ENCODE measurements around the gene PCAT6. TPM values are rescaled to one million over a fixed set of nuclear protein-coding genes. Genes with fewer than 3 reads are reported as not detected.

The PCAT6 gene
- total RNA-seq, 4 donors from 2014 or later, result 0.57 to 1.2 (median 1.1) TPM

DNA sequence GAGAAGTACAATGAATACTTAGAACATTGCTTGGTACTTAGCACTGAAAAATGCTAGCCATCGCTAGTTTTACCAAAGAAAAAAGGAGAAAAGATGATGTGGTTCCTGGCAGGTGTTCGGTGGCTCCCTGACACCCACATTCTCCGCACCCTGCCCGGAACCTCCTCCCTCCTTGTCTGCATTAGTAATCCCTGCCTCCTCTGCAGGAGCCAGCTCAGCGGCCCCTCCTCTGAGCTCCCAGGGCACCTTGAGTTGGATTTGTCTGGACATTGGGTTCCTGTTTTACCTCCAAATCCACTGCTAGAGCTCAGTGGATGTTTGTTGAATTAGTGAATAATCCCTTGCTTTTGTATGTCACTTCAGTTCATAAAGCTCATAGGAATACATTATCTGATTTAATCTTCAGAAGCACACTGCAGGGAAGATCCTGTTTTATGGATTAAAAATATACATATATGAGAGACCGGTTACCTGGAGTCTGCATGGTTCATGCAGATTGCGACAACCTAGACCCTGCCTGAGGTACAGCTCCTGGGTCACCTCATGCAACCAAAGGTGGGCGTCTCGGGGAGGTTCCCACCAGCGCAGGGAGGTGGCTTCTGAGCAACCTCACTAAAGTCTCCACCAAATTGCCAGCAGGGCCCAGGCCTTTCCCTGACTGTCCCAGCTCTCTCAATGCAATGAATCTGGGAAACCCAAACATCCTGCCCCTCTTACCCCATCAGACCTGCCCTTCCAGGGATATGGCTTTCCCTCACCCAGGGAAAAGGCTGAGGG, 24.2 kb downstream of the PCAT6 start:
- Histone ChIP-seq H3K36me3 (no peaks in the 10 kb centered on the region), H3K4me1 (peaks cover 34 to 49% (median 34%) of the 10 kb centered on the region in 3 donors), H3K27ac (peak overlapping the region; percentile 65 to 72 (median 70)), H3K4me3 (no peak overlapping the region), H3K9me3 (no peaks in the 10 kb centered on the region), H3K27me3 (no peaks in the 10 kb centered on the region)
- intact Hi-C loops (cut with DNase I), result no loop called here
- TF ChIP-seq, protein P1, sequence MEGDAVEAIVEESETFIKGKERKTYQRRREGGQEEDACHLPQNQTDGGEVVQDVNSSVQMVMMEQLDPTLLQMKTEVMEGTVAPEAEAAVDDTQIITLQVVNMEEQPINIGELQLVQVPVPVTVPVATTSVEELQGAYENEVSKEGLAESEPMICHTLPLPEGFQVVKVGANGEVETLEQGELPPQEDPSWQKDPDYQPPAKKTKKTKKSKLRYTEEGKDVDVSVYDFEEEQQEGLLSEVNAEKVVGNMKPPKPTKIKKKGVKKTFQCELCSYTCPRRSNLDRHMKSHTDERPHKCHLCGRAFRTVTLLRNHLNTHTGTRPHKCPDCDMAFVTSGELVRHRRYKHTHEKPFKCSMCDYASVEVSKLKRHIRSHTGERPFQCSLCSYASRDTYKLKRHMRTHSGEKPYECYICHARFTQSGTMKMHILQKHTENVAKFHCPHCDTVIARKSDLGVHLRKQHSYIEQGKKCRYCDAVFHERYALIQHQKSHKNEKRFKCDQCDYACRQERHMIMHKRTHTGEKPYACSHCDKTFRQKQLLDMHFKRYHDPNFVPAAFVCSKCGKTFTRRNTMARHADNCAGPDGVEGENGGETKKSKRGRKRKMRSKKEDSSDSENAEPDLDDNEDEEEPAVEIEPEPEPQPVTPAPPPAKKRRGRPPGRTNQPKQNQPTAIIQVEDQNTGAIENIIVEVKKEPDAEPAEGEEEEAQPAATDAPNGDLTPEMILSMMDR (IDR thresholded peaks at IDR 0.05), result no peak
- TF ChIP-seq POLR2A (IDR thresholded peaks at IDR 0.05), result no peak
- WGBS, 2 donors, result 46 to 48% methylated on average over 6 to 9 of the region's 10 CpGs
- no peak for DNase-seq

DNA sequence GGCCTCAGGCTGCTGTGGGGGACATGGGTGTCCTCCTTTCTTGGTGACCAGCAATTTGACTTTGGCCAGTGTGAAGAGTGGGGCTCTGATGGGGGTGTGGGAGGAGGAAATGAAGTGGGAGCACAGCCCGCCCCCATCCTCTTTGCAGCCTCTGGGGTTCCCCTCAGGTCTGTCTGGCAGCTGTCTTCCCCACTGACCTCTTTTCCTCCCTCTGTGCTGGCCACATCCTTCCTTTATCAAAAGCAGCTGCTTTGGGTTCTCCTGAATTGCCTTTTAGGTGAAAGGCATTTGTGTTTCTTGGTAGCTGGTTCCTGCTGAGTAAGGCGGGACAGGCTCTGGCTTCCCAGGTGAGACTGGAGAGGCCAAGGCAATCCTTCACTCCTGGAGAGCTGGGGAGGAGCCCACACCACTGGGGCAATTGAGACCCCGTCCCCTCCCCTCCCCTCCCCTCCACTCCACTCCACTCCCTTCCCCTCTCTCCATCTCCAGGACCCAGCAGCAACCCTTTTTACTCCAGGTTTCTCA, 24.9 kb downstream of the PCAT6 start:
- Histone ChIP-seq H3K9me3 (no peaks in the 10 kb centered on the region), H3K27ac (peak overlapping the region; percentile 65 to 72 (median 70)), H3K36me3 (no peaks in the 10 kb centered on the region), H3K4me1 (peaks cover 34 to 49% (median 34%) of the 10 kb centered on the region in 3 donors), H3K4me3 (no peak overlapping the region), H3K27me3 (no peaks in the 10 kb centered on the region)
- no peak for DNase-seq
- 18 to 78% methylated on average over 1 to 3 of the region's 3 CpGs for WGBS, 2 donors
- intact Hi-C loops (cut with DNase I), result no loop called here
- TF ChIP-seq, protein P1 (IDR thresholded peaks at IDR 0.05), result no peak
- TF ChIP-seq POLR2A (IDR thresholded peaks at IDR 0.05), result no peak

DNA sequence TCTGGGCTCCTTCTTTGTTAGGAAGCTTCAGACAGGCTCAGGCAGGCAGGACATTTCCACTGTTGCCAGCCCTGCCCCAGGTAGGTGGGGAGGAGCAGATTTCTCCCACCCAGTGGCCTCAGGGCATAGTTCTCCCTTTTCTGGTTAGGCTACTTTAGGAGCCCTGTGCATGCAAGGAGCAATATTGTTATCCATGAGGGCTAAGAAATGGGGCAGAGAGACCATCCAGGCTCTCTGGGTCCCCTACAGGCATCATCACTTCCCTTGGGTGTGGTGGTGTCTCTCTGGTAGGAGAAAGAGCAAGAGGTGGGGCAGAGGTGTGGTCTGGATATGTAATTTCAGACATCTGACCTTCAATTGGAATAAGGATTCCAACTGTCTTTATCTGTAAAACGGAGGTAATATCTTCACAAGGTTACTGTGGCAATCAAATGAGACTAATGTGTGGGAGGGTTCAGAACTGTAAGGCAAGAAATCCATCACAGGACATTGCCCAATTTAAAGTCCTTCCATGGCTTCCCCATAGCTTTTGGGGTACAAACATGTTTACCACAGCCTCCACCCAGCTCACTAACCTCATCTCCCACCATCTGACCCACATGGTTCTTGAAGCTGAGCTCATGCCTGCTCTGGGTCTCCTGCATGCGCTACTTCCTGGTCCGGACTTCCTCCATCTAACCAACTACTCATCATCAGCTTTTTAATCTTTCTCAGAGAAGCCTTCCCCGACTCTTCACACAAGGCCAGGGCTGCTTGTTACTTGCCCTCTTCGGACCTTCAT, 26.1 kb downstream of the PCAT6 start:
- H3K36me3 ChIP-seq, result no peaks in the 10 kb centered on the region
- H3K4me3 ChIP-seq, result no peak overlapping the region
- WGBS, 2 donors, result 64 to 65% methylated on average over 5 of the region's 5 CpGs
- intact Hi-C loops (cut with DNase I), result no loop called here
- no peaks in the 10 kb centered on the region for H3K9me3 ChIP-seq
- H3K27me3 ChIP-seq, result no peaks in the 10 kb centered on the region
- TF ChIP-seq POLR2A (IDR thresholded peaks at IDR 0.05), result no peak
- TF ChIP-seq, protein P1 (IDR thresholded peaks at IDR 0.05), result peak in 1 of 6 experiments; percentile 38
- H3K27ac ChIP-seq, result peak overlapping the region; percentile 65 to 72 (median 68)
- peaks cover 34 to 49% (median 34%) of the 10 kb centered on the region in 3 donors for H3K4me1 ChIP-seq
- DNase-seq, result no peak

DNA sequence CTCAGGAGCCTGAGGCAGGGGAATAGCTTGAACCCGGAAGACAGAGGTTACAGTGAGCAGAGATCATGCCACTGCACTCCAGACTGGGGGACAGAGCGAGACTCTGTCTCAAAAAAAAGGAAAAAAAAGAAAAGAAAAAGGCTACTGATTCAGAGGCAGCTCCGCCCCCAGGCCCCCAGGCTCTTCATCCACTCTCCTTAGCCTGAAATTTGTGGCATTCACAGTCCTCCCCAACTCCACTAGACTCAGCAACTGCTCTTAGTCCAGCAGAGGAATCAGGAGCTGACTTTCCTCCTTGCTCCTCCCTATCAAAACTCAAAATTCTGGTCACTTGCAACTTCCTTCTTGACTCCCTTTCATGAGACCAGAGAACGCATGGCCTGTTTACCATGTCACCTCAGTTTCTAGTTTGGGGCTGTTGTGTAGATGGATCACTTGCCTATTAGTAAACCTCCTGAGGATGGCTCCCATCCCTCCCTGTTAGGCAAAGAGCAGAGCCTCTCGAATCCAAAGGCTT, 27.1 kb downstream of the PCAT6 start:
- peak overlapping the region in 3 of 4 donors; percentile 65 to 72 (median 70) for H3K27ac ChIP-seq
- intact Hi-C loops (cut with DNase I), result no loop called here
- WGBS, 2 donors, result 55 to 83% methylated on average over 4 to 5 of the region's 5 CpGs

More for the DNA sequence above, 27.1 kb downstream of the PCAT6 start:
- peaks cover 34 to 49% (median 34%) of the 10 kb centered on the region in 3 donors for H3K4me1 ChIP-seq
- H3K36me3 ChIP-seq, result no peaks in the 10 kb centered on the region
- H3K27me3 ChIP-seq, result no peaks in the 10 kb centered on the region
- TF ChIP-seq, protein P1 (IDR thresholded peaks at IDR 0.05), result no peak
- no peak for TF ChIP-seq POLR2A (IDR thresholded peaks at IDR 0.05)
- H3K4me3 ChIP-seq, result no peak overlapping the region
- no peak for DNase-seq
- no peaks in the 10 kb centered on the region for H3K9me3 ChIP-seq
